HUES64 (cell line): ENCODE data around the gene FLVCR2.

Experiments used
- H3K27ac ChIP-seq: 2 replicates; pipeline ENCODE4 v1.7.0; 2013; ENCODE audit warnings: low read depth, low read length, inconsistent platforms
- H3K27me3 ChIP-seq: 2 replicates; pipeline ENCODE4 v1.6.1; 2013; ENCODE audit warnings: mild to moderate bottlenecking, low read length; ENCODE audit not compliant: insufficient read depth
- H3K36me3 ChIP-seq: 2 replicates; pipeline ENCODE4 v1.6.1; 2013; ENCODE audit warnings: mild to moderate bottlenecking, low read length; ENCODE audit not compliant: insufficient read depth
- H3K4me1 ChIP-seq: 2 replicates; pipeline ENCODE4 v1.6.1; 2013; ENCODE audit warnings: mild to moderate bottlenecking, low read length, moderate library complexity; ENCODE audit not compliant: insufficient read depth
- H3K4me3 ChIP-seq: 2 replicates; pipeline ENCODE4 v1.5.1; 2013; ENCODE audit warnings: mild to moderate bottlenecking, low read length, moderate library complexity
- H3K9ac ChIP-seq: 2 replicates; pipeline ENCODE4 v1.6.1; 2013; ENCODE audit warnings: mild to moderate bottlenecking, low read depth, low read length
- H3K9me3 ChIP-seq: 2 replicates; pipeline ENCODE4 v1.6.1; 2013; ENCODE audit warnings: low read depth, low read length; ENCODE audit not compliant: insufficient read depth
- WGBS: fragments of 150-250, 120-280 bp; methylation state at CpG from one replicate; pipeline ENCODE4 v1.1.7; 2013; ENCODE audit warnings: missing lambda C conversion rate; 5-methylcytosine and 5-hydroxymethylcytosine counted together

The FLVCR2 gene

GRCh38 chr14:75559045-75559444 lies 19.4 kb upstream of the FLVCR2 start:
- Histone ChIP-seq H3K9ac (no peak overlapping the region), H3K9me3 (peaks cover 4% of the 10 kb centered on the region), H3K27me3 (no peaks in the 10 kb centered on the region), H3K27ac (no peak overlapping the region), H3K36me3 (no peaks in the 10 kb centered on the region), H3K4me3 (no peak overlapping the region), H3K4me1 (peaks cover 19% of the 10 kb centered on the region)
- WGBS = 89% methylated on average over 6 of the region's 6 CpGs

GRCh38 chr14:75559451-75560222 lies 18.8 kb upstream of the FLVCR2 start:
- H3K36me3 ChIP-seq = no peaks in the 10 kb centered on the region
- H3K27ac ChIP-seq = no peak overlapping the region
- peaks cover 13% of the 10 kb centered on the region for H3K4me1 ChIP-seq
- no peak overlapping the region for H3K9ac ChIP-seq
- no peaks in the 10 kb centered on the region for H3K27me3 ChIP-seq
- no peak overlapping the region for H3K4me3 ChIP-seq
- 94% methylated on average over 6 of the region's 6 CpGs for WGBS
- H3K9me3 ChIP-seq = peaks cover 4% of the 10 kb centered on the region

GRCh38 chr14:75561013-75561432 lies 17.4 kb upstream of the FLVCR2 start:
- H3K9ac ChIP-seq = no peak overlapping the region
- 6% methylated on average over 6 of the region's 6 CpGs for WGBS

GRCh38 chr14:75562089-75562488 lies 16.3 kb upstream of the FLVCR2 start:
- Histone ChIP-seq H3K9ac (no peak overlapping the region), H3K4me3 (no peak overlapping the region), H3K4me1 (peaks cover 5% of the 10 kb centered on the region), H3K27me3 (no peaks in the 10 kb centered on the region), H3K27ac (no peak overlapping the region), H3K36me3 (no peaks in the 10 kb centered on the region), H3K9me3 (peaks cover 4% of the 10 kb centered on the region)
- WGBS = 78% methylated on average over 7 of the region's 7 CpGs

More at GRCh38 chr14:75561013-75561432, 17.4 kb upstream of the FLVCR2 start:
- Histone ChIP-seq H3K27me3 (no peaks in the 10 kb centered on the region), H3K9me3 (peaks cover 4% of the 10 kb centered on the region), H3K4me1 (peaks cover 5% of the 10 kb centered on the region), H3K27ac (no peak overlapping the region), H3K4me3 (no peak overlapping the region), H3K36me3 (no peaks in the 10 kb centered on the region)

- no peaks in the 10 kb centered on the region for H3K36me3 ChIP-seq
- no peak overlapping the region for H3K27ac ChIP-seq
- no peaks in the 10 kb centered on the region for H3K27me3 ChIP-seq
- WGBS = 91% methylated on average over 4 of the region's 4 CpGs
- H3K9ac ChIP-seq = no peak overlapping the region
- peaks cover 5% of the 10 kb centered on the region for H3K4me1 ChIP-seq
- H3K9me3 ChIP-seq = peaks cover 4% of the 10 kb centered on the region
- H3K4me3 ChIP-seq = no peak overlapping the region
These were observed 15.9 kb upstream of the FLVCR2 start for GRCh38 chr14:75562489-75562888.

GRCh38 chr14:75563931-75564330 lies 14.5 kb upstream of the FLVCR2 start:
- H3K27ac ChIP-seq = no peak overlapping the region
- no peaks in the 10 kb centered on the region for H3K9me3 ChIP-seq
- 91% methylated on average over 4 of the region's 4 CpGs for WGBS
- no peaks in the 10 kb centered on the region for H3K27me3 ChIP-seq
- no peaks in the 10 kb centered on the region for H3K36me3 ChIP-seq
- H3K9ac ChIP-seq = no peak overlapping the region
- H3K4me1 ChIP-seq = peaks cover 5% of the 10 kb centered on the region
- H3K4me3 ChIP-seq = no peak overlapping the region

GRCh38 chr14:75565056-75565455 lies 13.4 kb upstream of the FLVCR2 start:
- H3K9ac ChIP-seq = no peak overlapping the region

GRCh38 chr14:75566321-75566720 lies 12.1 kb upstream of the FLVCR2 start:
- Histone ChIP-seq H3K9me3 (no peaks in the 10 kb centered on the region), H3K9ac (no peak overlapping the region), H3K36me3 (no peaks in the 10 kb centered on the region), H3K4me1 (no peaks in the 10 kb centered on the region), H3K27me3 (no peaks in the 10 kb centered on the region), H3K27ac (no peak overlapping the region), H3K4me3 (no peak overlapping the region)
- WGBS = 95% methylated on average over 4 of the region's 4 CpGs

More at GRCh38 chr14:75565056-75565455, 13.4 kb upstream of the FLVCR2 start:
- Histone ChIP-seq H3K27ac (no peak overlapping the region), H3K4me1 (peaks cover 5% of the 10 kb centered on the region; the same call in 1 of the 2 replicates), H3K36me3 (no peaks in the 10 kb centered on the region), H3K4me3 (no peak overlapping the region), H3K9me3 (no peaks in the 10 kb centered on the region), H3K27me3 (no peaks in the 10 kb centered on the region)
- WGBS = 81% methylated on average over 5 of the region's 5 CpGs

- Histone ChIP-seq H3K4me3 (no peak overlapping the region), H3K4me1 (no peaks in the 10 kb centered on the region), H3K27ac (no peak overlapping the region), H3K36me3 (no peaks in the 10 kb centered on the region), H3K9ac (no peak overlapping the region), H3K27me3 (no peaks in the 10 kb centered on the region), H3K9me3 (no peaks in the 10 kb centered on the region)
- 90% methylated on average over 8 of the region's 8 CpGs for WGBS
These were observed 11.7 kb upstream of the FLVCR2 start for GRCh38 chr14:75566752-75567151.

GRCh38 chr14:75568140-75568539 lies 10.3 kb upstream of the FLVCR2 start:
- no peaks in the 10 kb centered on the region for H3K27me3 ChIP-seq
- H3K36me3 ChIP-seq = no peaks in the 10 kb centered on the region
- no peaks in the 10 kb centered on the region for H3K4me1 ChIP-seq
- H3K27ac ChIP-seq = no peak overlapping the region
- no peaks in the 10 kb centered on the region for H3K9me3 ChIP-seq
- 93% methylated on average over 7 of the region's 7 CpGs for WGBS
- no peak overlapping the region for H3K9ac ChIP-seq
- H3K4me3 ChIP-seq = no peak overlapping the region

GRCh38 chr14:75568791-75569190 lies 9.6 kb upstream of the FLVCR2 start:
- H3K36me3 ChIP-seq = no peaks in the 10 kb centered on the region
- H3K4me3 ChIP-seq = no peak overlapping the region
- H3K4me1 ChIP-seq = no peaks in the 10 kb centered on the region
- 96% methylated on average over 6 of the region's 6 CpGs for WGBS
- no peak overlapping the region for H3K9ac ChIP-seq
- H3K27ac ChIP-seq = no peak overlapping the region
- no peaks in the 10 kb centered on the region for H3K9me3 ChIP-seq
- no peaks in the 10 kb centered on the region for H3K27me3 ChIP-seq
